Measurements from ENCODE around the gene ANKRD1.
A peak's percentile ranks its signal among the peaks of the same experiment; 100 is the strongest.

Gene ANKRD1

GRCh38 chr10:90939648-90940047, 18.8 kb upstream of the ANKRD1 start:
- H3K36me3 ChIP-seq = no peaks in the 10 kb centered on the region
- no peak for DNase-seq
- no peak for TF ChIP-seq CTCF (IDR thresholded peaks at IDR 0.05)
- H3K27ac ChIP-seq = no peak overlapping the region
- H3K4me1 ChIP-seq = peaks cover 0 to 18% (median 10%) of the 10 kb centered on the region in 4 donors
- no peaks in the 10 kb centered on the region for H3K9me3 ChIP-seq
- intact Hi-C loops (cut with DNase I; ENCODE audit: low total_unique reads) = no loop called here
- H3K27me3 ChIP-seq = no peaks in the 10 kb centered on the region
- H3K4me3 ChIP-seq = no peak overlapping the region

DNA sequence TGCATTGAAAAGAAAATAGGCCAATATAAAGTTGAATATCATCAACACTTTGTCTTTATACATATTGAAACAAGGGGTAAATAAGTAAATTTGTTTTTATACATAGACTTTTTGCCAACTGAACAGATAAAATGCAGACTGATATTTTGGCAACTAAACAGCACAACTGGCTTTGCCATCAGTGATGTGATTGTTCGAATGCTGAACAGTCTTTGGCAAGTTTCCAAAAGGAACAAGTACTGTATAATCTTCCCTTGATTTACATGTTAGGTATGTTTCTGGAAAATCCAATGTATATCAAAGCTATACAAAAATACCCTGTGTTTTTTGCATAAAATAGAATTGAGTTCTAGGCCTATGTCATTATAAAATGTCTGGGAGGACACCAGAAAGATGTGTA, 18.2 kb upstream of the ANKRD1 start:
- no peaks in the 10 kb centered on the region for H3K36me3 ChIP-seq
- H3K4me3 ChIP-seq = no peak overlapping the region
- H3K4me1 ChIP-seq = peaks cover 0 to 18% (median 10%) of the 10 kb centered on the region in 4 donors
- intact Hi-C loops (cut with DNase I; ENCODE audit: low total_unique reads) = no loop called here
- H3K27ac ChIP-seq = no peak overlapping the region
- no peaks in the 10 kb centered on the region for H3K9me3 ChIP-seq
- TF ChIP-seq CTCF (IDR thresholded peaks at IDR 0.05) = no peak
- H3K27me3 ChIP-seq = no peaks in the 10 kb centered on the region
- DNase-seq = no peak

DNA sequence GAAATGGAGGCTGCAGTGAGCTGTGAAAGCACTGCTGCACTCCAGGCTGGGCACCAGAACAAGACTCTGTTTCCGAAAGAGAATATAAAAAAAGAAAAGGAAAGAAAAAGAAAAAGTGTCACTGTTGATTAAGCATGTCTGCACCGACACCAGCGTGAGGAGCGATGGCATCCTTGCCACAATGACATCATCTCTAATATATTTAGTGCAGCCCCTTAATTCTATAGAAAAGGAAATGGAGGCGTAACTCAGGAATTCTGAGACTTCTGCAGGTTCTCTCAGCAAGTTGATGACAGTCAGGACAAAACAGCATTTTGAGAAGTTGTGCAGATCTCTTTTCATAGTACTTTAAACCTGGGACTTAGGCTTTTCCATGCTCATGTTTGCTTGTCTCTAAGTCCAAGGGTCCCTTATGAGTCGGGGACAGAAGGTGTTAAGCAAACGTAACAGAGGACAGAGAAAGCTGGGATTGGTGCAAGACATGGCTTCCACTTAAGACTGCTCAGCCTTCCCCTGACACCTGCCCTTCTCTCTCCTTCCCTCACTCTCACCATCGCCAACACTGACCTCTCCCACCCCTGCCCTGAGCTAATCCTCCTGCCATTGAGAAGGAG, 16.9 kb upstream of the ANKRD1 start:
- intact Hi-C loops (cut with DNase I; ENCODE audit: low total_unique reads) = no loop called here
- H3K4me3 ChIP-seq = no peak overlapping the region
- H3K4me1 ChIP-seq = peaks cover 0 to 28% (median 10%) of the 10 kb centered on the region in 4 donors
- TF ChIP-seq CTCF (IDR thresholded peaks at IDR 0.05) = no peak
- no peaks in the 10 kb centered on the region for H3K36me3 ChIP-seq
- H3K9me3 ChIP-seq = no peaks in the 10 kb centered on the region
- H3K27ac ChIP-seq = no peak overlapping the region
- no peaks in the 10 kb centered on the region for H3K27me3 ChIP-seq
- DNase-seq = no peak

DNA sequence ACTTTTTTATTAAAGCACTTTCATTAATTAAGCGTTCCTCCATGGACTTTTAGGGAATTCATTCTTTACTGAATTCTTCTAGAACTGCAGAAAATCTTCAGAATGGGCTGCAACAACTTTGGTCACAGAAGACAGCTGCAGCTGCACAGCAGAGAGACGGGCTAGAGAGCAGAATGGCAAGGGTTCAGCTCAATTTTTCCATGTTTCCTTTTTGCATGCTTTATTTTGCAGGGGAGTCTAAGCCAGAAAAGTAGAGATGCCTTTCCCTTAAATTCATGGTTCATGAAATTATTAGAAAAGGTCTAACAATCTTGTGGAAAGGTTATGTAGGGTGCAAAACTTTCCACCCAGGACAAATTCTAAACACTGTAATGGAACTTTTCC, 15.4 kb upstream of the ANKRD1 start:
- intact Hi-C loops (cut with DNase I; ENCODE audit: low total_unique reads) = no loop called here
- Histone ChIP-seq H3K4me3 (no peak overlapping the region), H3K9me3 (no peaks in the 10 kb centered on the region), H3K27me3 (no peaks in the 10 kb centered on the region), H3K36me3 (no peaks in the 10 kb centered on the region), H3K4me1 (peaks cover 0 to 36% (median 15%) of the 10 kb centered on the region in 4 donors), H3K27ac (peak overlapping the region in 1 of 2 donors; percentile 55)
- no peak for TF ChIP-seq CTCF (IDR thresholded peaks at IDR 0.05)
- DNase-seq = no peak

DNA sequence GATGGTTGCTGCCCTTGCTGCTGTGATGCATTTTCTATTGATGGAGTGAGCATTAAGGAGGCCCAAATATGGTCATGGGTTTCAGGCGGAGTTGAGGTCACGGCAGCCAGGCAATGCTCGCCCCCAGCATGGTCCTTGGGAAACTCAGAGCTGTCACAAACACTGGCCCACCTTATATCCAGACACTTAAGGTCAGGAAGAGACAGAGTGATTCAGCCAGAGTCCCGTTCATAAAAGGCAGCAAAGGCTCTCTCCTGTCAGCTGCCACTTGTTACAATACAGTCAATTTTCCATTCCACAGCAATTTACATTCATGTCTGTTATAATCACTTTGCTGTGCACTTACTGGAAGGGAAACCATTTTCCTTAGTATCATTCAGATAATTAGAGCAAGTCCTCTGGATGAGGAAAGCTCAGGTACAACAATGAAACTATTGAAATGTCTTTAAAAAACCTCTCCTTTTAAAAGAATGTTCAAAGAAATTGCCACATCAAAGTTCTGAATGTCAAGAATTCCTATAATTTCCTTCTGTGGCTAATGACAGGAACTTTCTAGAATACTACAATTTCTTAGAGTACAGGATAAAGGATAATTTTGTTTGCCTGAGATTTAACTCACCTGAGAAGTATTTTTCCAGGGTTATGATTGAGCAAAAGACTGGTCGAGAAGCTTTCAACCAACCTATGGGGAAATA, 14.8 kb upstream of the ANKRD1 start:
- no peak for DNase-seq
- no peak for TF ChIP-seq CTCF (IDR thresholded peaks at IDR 0.05)
- H3K27me3 ChIP-seq = no peaks in the 10 kb centered on the region
- H3K4me1 ChIP-seq = peaks cover 0 to 41% (median 20%) of the 10 kb centered on the region in 4 donors
- peak overlapping the region; percentile 50 to 55 for H3K27ac ChIP-seq
- H3K4me3 ChIP-seq = no peak overlapping the region
- intact Hi-C loops (cut with DNase I; ENCODE audit: low total_unique reads) = no loop called here
- no peaks in the 10 kb centered on the region for H3K9me3 ChIP-seq
- no peaks in the 10 kb centered on the region for H3K36me3 ChIP-seq
